Left ventricle myocardium inferior (tissue), 1 donor: ENCODE data around the gene B3GALT6. TPM values are rescaled to one million over a fixed set of nuclear protein-coding genes. Genes with fewer than 3 reads are reported as not detected.
A peak's percentile ranks its signal among the peaks of the same experiment; 100 is the strongest.
"Not testable (repeated sequence)": the region's sequence is repeated elsewhere in the genome, so short reads cannot be mapped to it uniquely, and the experiment has no call there.

Experiments used
- DNase-seq: peaks from one replicate; pipeline ENCODE4 v3.0.0-alpha.2; 2020
- H3K27ac ChIP-seq: fragments of 200-600 bp; replicated peaks from 2 replicates; pipeline ENCODE4 v1.8.0; 2021
- H3K27me3 ChIP-seq: fragments of 200-600 bp; 2 replicates; pipeline ENCODE4 v1.8.0; 2021; ENCODE audit warnings: low read depth
- H3K36me3 ChIP-seq: fragments of 200-600 bp; 2 replicates; pipeline ENCODE4 v1.8.0; 2021
- H3K4me1 ChIP-seq: fragments of 200-600 bp; 2 replicates; pipeline ENCODE4 v1.8.0; 2021
- H3K4me3 ChIP-seq: fragments of 200-600 bp; 2 replicates; pipeline ENCODE4 v1.8.0; 2021; ENCODE audit warnings: mild to moderate bottlenecking, moderate library complexity
- H3K9me3 ChIP-seq: fragments of 200-600 bp; replicated peaks from 2 replicates; pipeline ENCODE4 v1.8.0; 2021
- CTCF ChIP-seq: fragments of 200-600 bp; IDR thresholded peaks from 2 replicates; pipeline ENCODE4 v1.8.0; 2021; ENCODE audit warnings: antibody characterized with exemption, mild to moderate bottlenecking, borderline replicate concordance
- intact Hi-C: fragments of 100-400 bp; cut with micrococcal nuclease; formaldehyde crosslinking; loops from one replicate; pipeline ENCODE4 v1.11.0; 2022
- total RNA-seq: library from RNA; stranded (reverse); fragmentation: NEBNext Ultra II Directional; extraction: Animal tissue kit (Norgen Biotek cat#: 25700); gene quantifications from one replicate; pipeline ENCODE4 v1.2.1, GENCODE V29; 2021
- donor health status: DM: no; HTN: yes; CAD: no; lungs with severe emphysema.

B3GALT6 gene
- total RNA-seq, 1 donor from 2014 or later: 7.9 TPM

GRCh38 chr1:1245817-1246576, 14.0 kb downstream of the B3GALT6 start:
- Histone ChIP-seq H3K27ac (no peak overlapping the region), H3K4me1 (peaks cover 13% of the 10 kb centered on the region), H3K9me3 (no peaks in the 10 kb centered on the region), H3K4me3 (peak overlapping the region; percentile 21), H3K27me3 (peaks cover 60% of the 10 kb centered on the region), H3K36me3 (no peaks in the 10 kb centered on the region)
- TF ChIP-seq CTCF: no peak
- intact Hi-C loops: no loop called here
- no peak for DNase-seq

DNA sequence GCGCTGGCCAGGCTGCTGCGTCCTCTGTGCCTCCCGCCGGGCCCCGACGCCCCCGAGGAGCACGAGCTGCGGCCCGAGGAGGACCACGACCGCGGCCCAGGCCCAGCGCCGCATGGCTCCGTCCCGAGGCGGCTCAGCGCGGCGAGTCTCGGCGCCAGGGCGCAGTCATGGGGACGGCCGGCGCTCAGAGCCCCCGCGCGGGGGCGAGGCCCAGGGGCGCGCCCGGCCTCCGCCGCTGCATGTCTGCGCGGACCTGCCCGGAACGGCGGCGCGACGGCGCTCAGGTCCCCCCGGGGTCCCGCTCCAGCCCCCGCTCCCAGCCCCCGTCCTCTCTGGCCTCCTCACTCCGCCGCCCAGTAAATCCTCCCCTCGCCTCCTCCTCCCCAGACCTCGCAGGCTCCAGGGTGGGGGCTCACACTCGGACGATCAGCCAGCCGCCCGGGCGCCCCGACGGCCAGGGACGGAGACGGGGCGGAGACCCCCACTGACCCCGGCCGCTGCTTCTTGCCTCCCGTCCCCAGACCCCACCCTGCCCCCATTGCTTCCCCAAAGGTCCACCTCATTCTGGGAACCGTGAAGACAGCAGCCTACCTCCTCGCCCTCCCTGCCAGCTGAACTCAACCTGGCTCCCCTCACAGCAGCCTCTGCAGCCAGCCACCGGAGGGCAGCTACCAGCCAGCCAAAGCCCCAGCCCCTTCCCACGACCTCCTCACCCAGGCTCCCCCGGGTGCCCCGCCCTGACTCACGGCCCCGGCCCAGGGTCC, 14.7 kb downstream of the B3GALT6 start, which contains the start of gene C1QTNF12:
TSS of gene C1QTNF12 (minus strand) at position 146 of the 764 bp plus-strand sequence. CDS start at position 114, 32 bp downstream.
- intact Hi-C loops: no loop called here
- Histone ChIP-seq H3K27ac (no peak within 1 kb of the TSS), H3K4me3 (peak within 1 kb of the TSS; percentile 21), H3K27me3 (peaks cover 52% of the 10 kb centered on the region), H3K4me1 (peaks cover 13% of the 10 kb centered on the region), H3K9me3 (no peaks in the 10 kb centered on the region), H3K36me3 (no peaks in the 10 kb centered on the region)
- no peak for TF ChIP-seq CTCF
- no peak for DNase-seq

GRCh38 chr1:1247341-1247913, 15.4 kb downstream of the B3GALT6 start:
- H3K27ac ChIP-seq: no peak overlapping the region
- DNase-seq: no peak
- TF ChIP-seq CTCF: no peak
- no peaks in the 10 kb centered on the region for H3K9me3 ChIP-seq
- peaks cover 13% of the 10 kb centered on the region for H3K4me1 ChIP-seq
- peaks cover under 1% of the 10 kb centered on the region for H3K36me3 ChIP-seq
- H3K27me3 ChIP-seq: peaks cover 46% of the 10 kb centered on the region
- intact Hi-C loops: no loop called here
- no peak overlapping the region for H3K4me3 ChIP-seq

DNA sequence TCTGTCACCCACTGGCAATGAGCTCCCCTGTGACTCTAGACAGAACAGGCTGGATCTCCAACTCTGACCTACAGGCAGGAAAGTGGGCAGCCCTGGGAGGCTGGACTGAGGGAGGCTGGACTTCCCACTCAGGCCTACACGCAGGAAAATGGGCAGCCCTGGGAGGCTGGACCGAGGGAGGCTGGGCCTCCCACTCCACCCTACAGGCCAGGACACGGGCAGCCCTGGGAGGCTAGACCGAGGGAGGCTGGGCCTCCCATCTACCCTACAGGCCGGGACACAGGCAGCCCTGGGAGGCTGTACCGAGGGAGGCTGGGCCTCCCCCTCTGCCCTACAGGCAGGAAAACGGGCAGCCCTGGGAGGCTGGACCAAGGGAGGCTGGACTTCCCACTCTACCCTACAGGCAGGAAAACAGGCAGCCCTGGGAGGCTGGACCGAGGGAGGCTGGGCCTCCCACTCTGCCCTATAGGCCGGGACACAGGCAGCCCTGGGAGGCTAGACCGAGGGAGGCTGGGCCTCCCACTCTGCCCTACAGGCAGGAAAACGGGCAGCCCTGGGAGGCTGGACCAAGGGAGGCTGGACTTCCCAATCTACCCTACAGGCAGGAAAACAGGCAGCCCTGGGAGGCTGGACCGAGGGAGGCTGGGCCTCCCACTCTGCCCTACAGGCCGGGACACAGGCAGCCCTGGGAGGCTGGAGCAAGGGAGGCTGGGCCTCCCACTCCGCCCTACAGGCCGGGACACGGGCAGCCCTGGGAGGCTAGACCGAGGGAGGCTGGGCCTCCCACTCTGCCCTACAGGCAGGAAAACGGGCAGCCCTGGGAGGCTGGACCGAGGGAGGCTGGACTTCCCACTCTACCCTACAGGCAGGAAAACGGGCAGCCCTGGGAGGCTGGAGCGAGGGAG, 16.2 kb downstream of the B3GALT6 start:
- intact Hi-C loops, H3K9me3 ChIP-seq, H3K36me3 ChIP-seq, H3K27ac ChIP-seq, H3K4me3 ChIP-seq, DNase-seq: not testable (repeated sequence)
- Histone ChIP-seq H3K4me1 (peaks cover 13% of the 10 kb centered on the region), H3K27me3 (peaks cover 41% of the 10 kb centered on the region)

GRCh38 chr1:1250786-1251284, 18.8 kb downstream of the B3GALT6 start:
- H3K9me3 ChIP-seq: no peaks in the 10 kb centered on the region
- H3K4me3 ChIP-seq: no peak overlapping the region
- no peak for TF ChIP-seq CTCF
- no peak for DNase-seq
- H3K36me3 ChIP-seq: peaks cover 35% of the 10 kb centered on the region
- intact Hi-C loops: no loop called here
- peaks cover 20% of the 10 kb centered on the region for H3K27me3 ChIP-seq
- H3K27ac ChIP-seq: no peak overlapping the region
- peaks cover 12% of the 10 kb centered on the region for H3K4me1 ChIP-seq
